GM21825 (cell line): Measurements from ENCODE around the gene MDM4.
"Not testable (repeated sequence)": the region's sequence is repeated elsewhere in the genome, so short reads cannot be mapped to it uniquely, and the experiment has no call there.

Source experiments
- ATAC-seq: cut with Tn5 transposase; IDR thresholded peaks from one replicate; pipeline ENCODE4 v1.9.1; 2021; ENCODE audit warnings: mild to moderate bottlenecking, moderate library complexity; ENCODE audit not compliant: unreplicated experiment

The MDM4 gene

GRCh38 chr1:204516180-204516879 is at the start of gene MDM4:
MDM4 (plus strand) TSS chr1:204516406; CDS start chr1:204525519, 9,113 bp downstream.
- peak; percentile 70 for ATAC-seq

GRCh38 chr1:204466416-204467405 is 49.5 kb upstream of the MDM4 start:
- ATAC-seq, result no peak

- ATAC-seq, result no peak
Observed at GRCh38 chr1:204468206-204468605, 48.0 kb upstream of the MDM4 start.

GRCh38 chr1:204468766-204469302 is 47.4 kb upstream of the MDM4 start:
- no peak for ATAC-seq

- ATAC-seq, result no peak
Observed at GRCh38 chr1:204469304-204469703, 46.9 kb upstream of the MDM4 start.

GRCh38 chr1:204471687-204472086 is 44.5 kb upstream of the MDM4 start:
- no peak for ATAC-seq

- ATAC-seq, result no peak
Observed at GRCh38 chr1:204472660-204473059, 43.5 kb upstream of the MDM4 start.

GRCh38 chr1:204473400-204473965 is 42.7 kb upstream of the MDM4 start:
- ATAC-seq, result no peak

- no peak for ATAC-seq
Observed at GRCh38 chr1:204475656-204476432, 40.4 kb upstream of the MDM4 start.

GRCh38 chr1:204476563-204476962 is 39.6 kb upstream of the MDM4 start:
- ATAC-seq, result no peak

- ATAC-seq, result no peak
Observed at GRCh38 chr1:204477036-204477740, 39.0 kb upstream of the MDM4 start.

- no peak for ATAC-seq
Observed at GRCh38 chr1:204478172-204478899, 37.9 kb upstream of the MDM4 start.

GRCh38 chr1:204478921-204479320 is 37.3 kb upstream of the MDM4 start:
- ATAC-seq, result no peak

- ATAC-seq, result no peak
Observed at GRCh38 chr1:204479387-204480136, 36.6 kb upstream of the MDM4 start.

GRCh38 chr1:204480515-204480914 is 35.7 kb upstream of the MDM4 start:
- ATAC-seq, result peak; percentile 61

GRCh38 chr1:204483791-204484190 is 32.4 kb upstream of the MDM4 start:
- no peak for ATAC-seq

GRCh38 chr1:204486513-204487255 is 29.5 kb upstream of the MDM4 start:
- ATAC-seq, result not testable (repeated sequence)

GRCh38 chr1:204487256-204487615 is 29.0 kb upstream of the MDM4 start:
- no peak for ATAC-seq
